H7 (cell line): ENCODE measurements around the gene NATD1. TPM values are rescaled to one million over a fixed set of nuclear protein-coding genes. Genes with fewer than 3 reads are reported as not detected.

Experiments
- DNase-seq: peaks from one replicate; pipeline ENCODE4 v3.0.0; 2012
- H3K27me3 ChIP-seq: 2 replicates; pipeline ENCODE4 v1.6.0; 2011; ENCODE audit warnings: mild to moderate bottlenecking, low read length; ENCODE audit not compliant: control insufficient read depth, insufficient read depth
- H3K36me3 ChIP-seq: replicated peaks from 2 replicates; pipeline ENCODE4 v1.5.1; 2011; ENCODE audit warnings: low read length; ENCODE audit not compliant: control insufficient read depth, insufficient read depth
- H3K4me3 ChIP-seq: 2 replicates; pipeline ENCODE4 v1.5.1; 2011; ENCODE audit warnings: low read depth, mild to moderate bottlenecking, control low read depth, low read length, moderate library complexity; ENCODE audit not compliant: insufficient read depth
- total RNA-seq: library from RNA; depleted of rRNA; stranded (reverse); fragments of >200 nt; shearing (Covaris generic); gene quantifications from 2 replicates; pipeline ENCODE4 v1.2.3, GENCODE V29; 2014

NATD1 gene
- total RNA-seq, 1 experiment from 2014 or later: 12.9 TPM

DNA sequence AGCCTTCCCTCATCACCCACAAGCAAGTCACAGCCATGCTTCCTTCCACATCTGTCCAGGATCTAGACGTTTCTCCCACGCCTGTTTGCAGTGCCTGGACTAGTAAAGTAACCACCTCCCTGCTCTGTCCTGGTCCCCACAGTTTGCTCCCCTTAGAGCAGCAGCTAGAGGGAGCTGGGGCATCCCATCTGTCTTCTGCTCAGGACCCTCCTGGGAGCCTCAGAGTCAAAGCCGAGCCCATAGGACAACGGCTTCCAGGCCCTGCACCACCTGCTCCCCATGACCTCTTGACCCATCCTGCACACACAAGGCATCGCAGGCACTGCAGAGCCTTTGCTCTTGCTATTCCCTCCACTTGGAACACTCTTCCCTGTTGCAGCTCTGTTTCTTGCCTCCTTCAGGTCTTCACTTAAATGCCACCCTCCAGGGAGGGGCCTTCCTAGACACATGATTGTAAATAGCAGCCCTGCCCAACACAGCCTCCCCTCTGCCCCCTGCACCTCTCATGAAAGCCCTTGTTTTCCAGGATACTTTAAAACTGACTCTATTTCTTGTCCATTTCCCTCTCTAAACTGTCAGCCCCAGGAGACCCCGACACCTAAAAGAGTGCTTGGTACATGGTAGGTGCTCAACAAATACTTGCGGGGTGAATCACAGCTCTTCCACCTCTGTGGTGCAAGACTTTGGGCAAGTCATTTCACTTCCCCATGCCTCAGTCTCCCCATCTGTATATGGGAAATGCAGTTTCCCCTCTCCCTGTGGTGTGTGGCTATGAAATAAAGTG, 3.1 kb downstream of the NATD1 start:
- Histone ChIP-seq H3K4me3 (no peak overlapping the region), H3K36me3 (no peaks in the 10 kb centered on the region; the same call in 1 of the 2 replicates)
- DNase-seq: peak; percentile 63

DNA sequence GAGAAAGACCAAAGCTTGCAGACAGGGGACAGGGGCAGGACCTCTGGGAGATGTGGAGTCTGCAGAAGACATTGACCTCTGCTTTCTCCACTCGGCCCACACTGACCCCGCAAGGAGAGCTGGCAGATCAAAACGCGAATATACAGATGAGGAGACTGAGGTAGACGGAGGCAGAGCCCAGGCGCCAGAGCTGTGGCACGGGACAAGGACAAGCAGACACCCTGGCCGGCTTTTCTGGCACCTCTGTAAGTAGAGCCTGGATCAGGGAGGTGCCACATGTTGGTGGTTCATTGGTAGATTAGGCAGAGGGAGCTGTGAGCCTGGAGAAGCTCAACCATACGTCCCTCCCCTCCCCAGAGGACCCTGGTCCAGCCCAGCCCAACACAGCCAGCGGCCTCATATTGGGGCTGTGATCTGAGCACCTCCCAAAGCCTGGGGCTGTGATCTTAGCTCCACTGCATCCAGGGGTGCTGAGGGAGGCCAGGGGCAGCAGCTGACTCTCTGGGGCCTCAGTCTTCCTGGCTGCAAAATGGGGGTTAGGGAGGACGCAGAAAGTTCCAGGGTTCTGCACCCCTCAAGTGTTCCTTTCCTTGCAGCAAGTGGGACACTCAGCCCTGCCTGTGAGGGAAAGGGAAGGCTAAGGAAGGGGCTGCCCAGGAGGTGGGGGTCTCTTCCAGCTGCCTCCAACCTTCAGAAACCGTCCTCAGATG, 4.0 kb downstream of the NATD1 start:
- H3K36me3 ChIP-seq: no peaks in the 10 kb centered on the region; the same call in 1 of the 2 replicates
- H3K4me3 ChIP-seq: no peak overlapping the region
- peak; percentile 51 for DNase-seq
- peaks cover 1% of the 10 kb centered on the region; the same call in 1 of the 2 replicates for H3K27me3 ChIP-seq

More for the DNA sequence above, 3.1 kb downstream of the NATD1 start:
- peaks cover 1% of the 10 kb centered on the region; the same call in 1 of the 2 replicates for H3K27me3 ChIP-seq

- no peak for DNase-seq
- no peak overlapping the region for H3K4me3 ChIP-seq
- no peaks in the 10 kb centered on the region; the same call in 1 of the 2 replicates for H3K36me3 ChIP-seq
- H3K27me3 ChIP-seq: peaks cover 1% of the 10 kb centered on the region; the same call in 1 of the 2 replicates
Measured at GRCh38 chr17:21248500-21248899, 4.7 kb downstream of the NATD1 start.

- Histone ChIP-seq H3K4me3 (no peak overlapping the region), H3K36me3 (no peaks in the 10 kb centered on the region; the same call in 1 of the 2 replicates), H3K27me3 (peaks cover 1% of the 10 kb centered on the region; the same call in 1 of the 2 replicates)
- DNase-seq: no peak
Measured at GRCh38 chr17:21247552-21248258, 5.5 kb downstream of the NATD1 start.

- DNase-seq: no peak
- H3K36me3 ChIP-seq: no peaks in the 10 kb centered on the region; the same call in 1 of the 2 replicates
- H3K4me3 ChIP-seq: no peak overlapping the region
- no peaks in the 10 kb centered on the region for H3K27me3 ChIP-seq
Measured at GRCh38 chr17:21246698-21247097, 6.5 kb downstream of the NATD1 start.

- DNase-seq: peak; percentile 74
- Histone ChIP-seq H3K36me3 (no peaks in the 10 kb centered on the region; the same call in 1 of the 2 replicates), H3K4me3 (no peak overlapping the region), H3K27me3 (no peaks in the 10 kb centered on the region)
Measured at GRCh38 chr17:21245639-21246084, 7.5 kb downstream of the NATD1 start.

- H3K4me3 ChIP-seq: no peak overlapping the region
- no peaks in the 10 kb centered on the region for H3K27me3 ChIP-seq
- no peaks in the 10 kb centered on the region; the same call in 1 of the 2 replicates for H3K36me3 ChIP-seq
- no peak for DNase-seq
Measured at GRCh38 chr17:21243516-21244303, 9.5 kb downstream of the NATD1 start.

DNA sequence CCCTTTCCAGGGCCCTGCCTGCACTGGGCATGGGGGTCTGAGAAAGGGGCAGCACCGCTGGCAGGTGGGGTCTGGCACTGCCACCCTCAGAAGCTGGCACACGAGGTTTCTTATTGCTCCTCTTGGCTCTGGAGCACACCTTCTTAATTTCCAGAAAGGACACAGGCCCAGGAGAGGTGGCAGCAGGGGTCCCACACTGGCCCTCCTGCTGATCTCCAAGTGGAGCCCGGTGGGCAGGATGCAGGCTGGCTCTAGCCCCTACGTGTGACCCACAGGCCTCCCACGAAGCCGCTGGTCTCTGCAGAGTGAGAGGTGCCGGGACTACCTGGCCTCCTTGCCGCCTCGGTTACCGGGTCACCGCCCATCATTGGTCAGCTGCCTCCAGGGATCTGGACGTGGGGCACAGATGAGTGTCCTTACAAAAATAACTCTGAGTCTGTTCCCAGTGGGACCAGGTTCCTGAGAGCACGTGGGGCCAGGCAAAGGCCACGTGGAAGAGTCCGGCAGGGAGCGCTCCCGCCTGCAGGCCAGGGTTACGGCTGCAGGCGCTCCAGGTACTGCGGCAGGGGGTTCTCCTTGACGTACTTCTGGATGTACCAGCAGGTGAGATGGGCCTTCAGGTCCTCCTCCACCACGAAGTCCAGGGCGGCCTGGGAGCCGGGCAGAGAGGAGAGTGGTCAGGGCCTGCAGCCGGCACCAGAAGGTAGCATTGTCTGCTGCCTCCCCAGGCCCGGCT, 10.3 kb downstream of the NATD1 start:
- no peaks in the 10 kb centered on the region; the same call in 1 of the 2 replicates for H3K36me3 ChIP-seq
- DNase-seq: no peak
- no peaks in the 10 kb centered on the region for H3K27me3 ChIP-seq
- no peak overlapping the region for H3K4me3 ChIP-seq

DNA sequence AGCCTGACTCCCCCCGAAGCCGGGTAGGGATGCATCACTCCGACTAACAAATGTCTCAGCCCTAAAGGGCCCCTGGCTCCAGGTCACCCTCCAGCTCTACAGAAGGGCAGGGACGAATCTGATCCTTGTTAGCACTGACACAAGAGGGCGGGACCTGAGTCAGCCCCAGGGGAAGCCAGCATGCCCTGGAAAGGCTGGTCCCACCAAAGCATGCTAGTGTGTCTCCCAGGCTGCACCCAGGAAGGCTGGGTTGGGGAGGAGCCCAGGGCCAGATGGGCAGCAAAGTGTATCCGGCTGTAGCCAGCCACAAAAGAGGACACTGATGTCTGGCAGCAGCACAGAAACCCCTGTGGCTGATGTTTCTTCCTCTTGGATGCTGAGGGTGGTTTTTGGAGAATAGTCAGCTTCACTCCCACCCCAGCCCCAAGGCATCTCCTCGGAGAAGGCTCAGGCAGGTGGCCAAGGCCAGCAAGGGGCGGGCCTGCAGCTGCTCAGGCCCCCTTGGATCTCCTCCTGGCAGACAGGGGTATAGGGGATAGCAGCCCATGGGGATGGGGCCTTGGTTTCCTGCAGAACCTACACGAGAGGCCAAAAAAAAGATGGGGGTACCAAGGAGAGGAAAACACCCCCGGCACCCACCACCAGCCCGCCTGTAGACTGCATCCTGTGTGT, 11.0 kb downstream of the NATD1 start:
- Histone ChIP-seq H3K27me3 (no peaks in the 10 kb centered on the region), H3K36me3 (no peaks in the 10 kb centered on the region; the same call in 1 of the 2 replicates), H3K4me3 (no peak overlapping the region)
- no peak for DNase-seq

- Histone ChIP-seq H3K27me3 (no peaks in the 10 kb centered on the region), H3K4me3 (no peak overlapping the region), H3K36me3 (no peaks in the 10 kb centered on the region; the same call in 1 of the 2 replicates)
- DNase-seq: no peak
Measured at GRCh38 chr17:21241564-21241963, 11.6 kb downstream of the NATD1 start.

DNA sequence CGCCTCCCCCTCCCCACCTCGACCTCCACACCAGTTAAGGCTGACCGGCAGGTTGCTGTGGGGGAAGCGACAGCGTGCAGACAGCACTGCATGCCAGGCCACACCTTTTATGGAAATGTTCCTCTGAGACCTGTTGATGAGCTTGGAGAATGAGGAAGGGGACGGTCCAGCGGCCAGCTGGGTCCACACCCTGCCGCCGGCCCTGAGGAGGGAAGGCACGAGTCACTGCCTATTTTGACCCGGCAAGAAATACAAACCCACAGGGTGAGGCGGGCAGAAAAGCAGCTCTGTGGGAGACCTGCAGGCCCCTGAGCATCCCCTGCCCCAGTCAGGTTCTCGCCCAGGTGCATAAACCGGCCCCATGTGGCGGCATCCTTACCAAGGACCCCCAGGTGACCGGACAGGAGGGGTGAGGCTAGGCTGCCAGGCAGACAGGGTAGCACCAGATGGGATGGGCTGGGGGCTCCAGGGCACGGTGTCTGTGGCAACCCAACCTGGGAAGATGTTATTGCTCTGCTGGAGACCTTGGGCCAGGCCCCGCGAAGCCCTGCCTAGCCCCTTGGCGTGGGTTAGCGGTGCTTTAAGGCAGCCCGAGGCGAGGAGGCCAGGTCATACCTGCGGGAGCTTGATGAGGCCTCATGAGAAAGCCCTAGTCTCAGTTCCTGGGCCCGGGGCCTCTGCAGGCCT, 12.7 kb downstream of the NATD1 start:
- DNase-seq: peak; percentile 79
- Histone ChIP-seq H3K36me3 (no peaks in the 10 kb centered on the region; the same call in 1 of the 2 replicates), H3K4me3 (no peak overlapping the region), H3K27me3 (no peaks in the 10 kb centered on the region)

GRCh38 chr17:21239680-21240368, 13.4 kb downstream of the NATD1 start:
- H3K27me3 ChIP-seq: no peaks in the 10 kb centered on the region
- no peak overlapping the region for H3K4me3 ChIP-seq
- DNase-seq: peak; percentile 85
- H3K36me3 ChIP-seq: no peaks in the 10 kb centered on the region; the same call in 1 of the 2 replicates
